Prostate gland (tissue), 2 donors: ENCODE measurements around the gene SLC16A8. TPM values are rescaled to one million over a fixed set of nuclear protein-coding genes. Genes with fewer than 3 reads are reported as not detected.

Source experiments
- DNase-seq: peaks from one replicate; pipeline ENCODE4 v3.0.0-alpha.2; 2019; ENCODE audit warnings: low spot score
- H3K27ac ChIP-seq, 2 donors: fragments of 200-600 bp; sonication (generic); 2 replicates each; pipeline ENCODE4 v1.5.1; 2017 to 2019
- H3K27me3 ChIP-seq: fragments of 200-600 bp; sonication (generic); replicated peaks from 2 replicates; pipeline ENCODE4 v1.5.1; 2019; ENCODE audit not compliant: insufficient read depth
- H3K36me3 ChIP-seq, 2 donors: fragments of 200-600 bp; sonication (generic); 1 replicate in 1 of 2; 2 replicates in 1 of 2; pipeline versions ENCODE4 v1.5.1 to v1.8.1; 2017 to 2019
- H3K4me1 ChIP-seq: fragments of 200-600 bp; sonication (generic); replicated peaks from 2 replicates; pipeline ENCODE4 v1.5.1; 2019
- H3K4me3 ChIP-seq, 2 donors: fragments of 200-600 bp; sonication (generic); 2 replicates each; pipeline ENCODE4 v1.5.1; 2017 to 2019
- H3K9me3 ChIP-seq: fragments of 200-600 bp; sonication (generic); 2 replicates; pipeline ENCODE4 v1.5.1; 2017
- CTCF ChIP-seq, 4 experiments: fragments of 200-600 bp in 2 of 4; fragments of 450-650 bp in 2 of 4; sonication (generic) in 2 of 4; IDR thresholded peaks; 1 replicate in 3 of 4; 2 replicates in 1 of 4; pipeline ENCODE4 v1.5.1; 2016 to 2019; ENCODE audit warnings: antibody characterized with exemption in 4 of 4, mild to moderate bottlenecking in 2 of 4, moderate library complexity in 2 of 4
- POLR2A ChIP-seq: fragments of 450-650 bp; IDR thresholded peaks from one replicate; pipeline ENCODE4 v1.6.1; 2016; ENCODE audit warnings: antibody characterized with exemption, mild to moderate bottlenecking
- POLR2AphosphoS5 ChIP-seq: sonication (generic); formaldehyde crosslinking; IDR thresholded peaks from one replicate; pipeline ENCODE4 v1.6.1; 2017; ENCODE audit warnings: antibody characterized with exemption
- WGBS: methylation state at CpG from one replicate; pipeline ENCODE4 v1.1.5; 2018; 5-methylcytosine and 5-hydroxymethylcytosine counted together
- intact Hi-C: fragments of 100-400 bp; cut with DNase I; formaldehyde crosslinking; loops from one replicate; pipeline ENCODE4 v1.14.2; 2022
- total RNA-seq, 2 donors: library from RNA; depleted of rRNA; stranded (reverse); fragments of >200 nt; gene quantifications; one replicate each; pipeline ENCODE4 v1.1.0, GENCODE V29; 2016

The SLC16A8 gene
- total RNA-seq, 2 donors from 2014 or later, result 0.28 to 0.59 TPM

GRCh38 chr22:38043151-38044039, 40.6 kb downstream of the SLC16A8 start:
- no peak for DNase-seq
- H3K9me3 ChIP-seq, result no peaks in the 10 kb centered on the region
- H3K4me1 ChIP-seq, result no peaks in the 10 kb centered on the region
- WGBS, result 89% methylated on average over 16 of the region's 16 CpGs
- H3K27ac ChIP-seq, result no peak overlapping the region
- no peaks in the 10 kb centered on the region for H3K27me3 ChIP-seq
- no peak for TF ChIP-seq CTCF (IDR thresholded peaks at IDR 0.05)
- no peak for TF ChIP-seq POLR2A
- TF ChIP-seq POLR2AphosphoS5, result no peak
- intact Hi-C loops, result no loop called here
- H3K36me3 ChIP-seq, result no peaks in the 10 kb centered on the region
- H3K4me3 ChIP-seq, result no peak overlapping the region

GRCh38 chr22:38042488-38042790, 41.5 kb downstream of the SLC16A8 start:
- TF ChIP-seq POLR2A, result no peak
- no peak for TF ChIP-seq CTCF (IDR thresholded peaks at IDR 0.05)
- no peak for TF ChIP-seq POLR2AphosphoS5
- no peaks in the 10 kb centered on the region for H3K4me1 ChIP-seq

GRCh38 chr22:38041760-38042487, 42.1 kb downstream of the SLC16A8 start:
- WGBS, result 83% methylated on average over 5 of the region's 5 CpGs
- no peak overlapping the region for H3K27ac ChIP-seq
- no peaks in the 10 kb centered on the region for H3K36me3 ChIP-seq
- H3K4me1 ChIP-seq, result no peaks in the 10 kb centered on the region
- intact Hi-C loops, result no loop called here
- DNase-seq, result no peak
- H3K9me3 ChIP-seq, result no peaks in the 10 kb centered on the region
- TF ChIP-seq POLR2AphosphoS5 (no peak), POLR2A (no peak), CTCF (IDR thresholded peaks at IDR 0.05) (no peak)
- H3K4me3 ChIP-seq, result no peak overlapping the region
- H3K27me3 ChIP-seq, result no peaks in the 10 kb centered on the region

More at GRCh38 chr22:38042488-38042790, 41.5 kb downstream of the SLC16A8 start:
- Histone ChIP-seq H3K9me3 (no peaks in the 10 kb centered on the region), H3K27me3 (no peaks in the 10 kb centered on the region), H3K27ac (no peak overlapping the region), H3K36me3 (no peaks in the 10 kb centered on the region), H3K4me3 (no peak overlapping the region)
- intact Hi-C loops, result no loop called here
- 65% methylated on average over 1 of the region's 1 CpG for WGBS
- DNase-seq, result no peak

- Histone ChIP-seq H3K27me3 (no peaks in the 10 kb centered on the region), H3K4me1 (no peaks in the 10 kb centered on the region), H3K27ac (no peak overlapping the region), H3K4me3 (no peak overlapping the region), H3K36me3 (no peaks in the 10 kb centered on the region), H3K9me3 (no peaks in the 10 kb centered on the region)
- TF ChIP-seq CTCF (IDR thresholded peaks at IDR 0.05), result no peak
- no peak for TF ChIP-seq POLR2A
- no peak for TF ChIP-seq POLR2AphosphoS5
- WGBS, result 88% methylated on average over 20 of the region's 20 CpGs
- intact Hi-C loops, result no loop called here
- DNase-seq, result no peak
These were observed 42.8 kb downstream of the SLC16A8 start for GRCh38 chr22:38040953-38041759.
